ENCODE measurements around the gene AGAP1. TPM values are rescaled to one million over a fixed set of nuclear protein-coding genes. Genes with fewer than 3 reads are reported as not detected.

AGAP1 gene
- total and polyA plus RNA-seq, 2 donors from 2014 or later, result 8.1 to 44.5 TPM

GRCh38 chr2:235951493-235951892 is 457.6 kb downstream of the AGAP1 start:
- no peak for DNase-seq

DNA sequence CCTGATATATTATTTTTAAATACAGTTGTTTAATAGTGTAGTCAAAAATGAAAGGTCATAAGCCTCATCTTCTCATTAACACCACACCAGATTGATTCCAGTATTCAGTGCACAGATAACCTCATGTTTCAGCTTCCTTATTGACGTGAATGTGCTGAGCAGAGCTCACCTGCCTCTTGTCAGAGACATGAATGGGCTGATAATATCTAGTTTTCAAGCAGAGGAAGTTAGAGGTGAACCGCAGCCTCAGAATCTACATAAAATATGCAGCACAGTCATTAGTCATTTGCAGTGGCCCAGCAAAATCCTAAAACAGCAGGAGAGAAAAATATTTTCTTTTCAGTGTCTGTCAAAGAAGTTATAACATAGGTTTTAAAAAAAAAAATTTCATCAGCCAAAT is 458.1 kb downstream of the AGAP1 start:
- Histone ChIP-seq H3K4me3 (ENCODE audit: low read length in 3 of 3) (no peak overlapping the region), H3K9me3 (ENCODE audit: control insufficient read depth in 2 of 3, insufficient read depth in 1 of 3, low read length in 3 of 3) (no peaks in the 10 kb centered on the region), H3K27me3 (ENCODE audit: control insufficient read depth, insufficient read depth, low read length) (no peaks in the 10 kb centered on the region), H3K27ac (ENCODE audit: low read depth in 2 of 2, low read length in 2 of 2) (no peak overlapping the region), H3K36me3 (ENCODE audit: control insufficient read depth in 2 of 3, insufficient read depth in 3 of 3, low read length in 3 of 3) (no peaks in the 10 kb centered on the region), H3K4me1 (ENCODE audit: control insufficient read depth in 2 of 3, insufficient read depth in 2 of 3, low read depth in 1 of 3, low read length in 3 of 3) (peaks cover 0 to 5% (median 0%) of the 10 kb centered on the region in 3 donors), H3K9ac (ENCODE audit: low read length in 3 of 3) (no peak overlapping the region)
- FAIRE-seq, result no peak
- intact Hi-C loops (cut with DNase I), result no loop called here
- TF ChIP-seq CTCF (IDR thresholded peaks at IDR 0.05; ENCODE audit: borderline replicate concordance, extremely low read depth, insufficient read depth), result no peak
- DNase-seq, result no peak

More at GRCh38 chr2:235951493-235951892, 457.6 kb downstream of the AGAP1 start:
- Histone ChIP-seq H3K36me3 (ENCODE audit: control insufficient read depth in 2 of 3, insufficient read depth in 3 of 3, low read length in 3 of 3) (no peaks in the 10 kb centered on the region), H3K27me3 (ENCODE audit: control insufficient read depth, insufficient read depth, low read length) (no peaks in the 10 kb centered on the region), H3K4me3 (ENCODE audit: low read length in 3 of 3) (no peak overlapping the region), H3K4me1 (ENCODE audit: control insufficient read depth in 2 of 3, insufficient read depth in 2 of 3, low read depth in 1 of 3, low read length in 3 of 3) (peaks cover 0 to 5% (median 0%) of the 10 kb centered on the region in 3 donors), H3K9me3 (ENCODE audit: control insufficient read depth in 2 of 3, insufficient read depth in 1 of 3, low read length in 3 of 3) (no peaks in the 10 kb centered on the region), H3K27ac (ENCODE audit: low read depth in 2 of 2, low read length in 2 of 2) (no peak overlapping the region), H3K9ac (ENCODE audit: low read length in 3 of 3) (no peak overlapping the region)
- no peak for FAIRE-seq
- intact Hi-C loops (cut with DNase I), result no loop called here
- no peak for TF ChIP-seq CTCF (IDR thresholded peaks at IDR 0.05; ENCODE audit: borderline replicate concordance, extremely low read depth, insufficient read depth)

- DNase-seq, result no peak
- FAIRE-seq, result no peak
- TF ChIP-seq CTCF (IDR thresholded peaks at IDR 0.05; ENCODE audit: borderline replicate concordance, extremely low read depth, insufficient read depth), result no peak
- H3K4me3 ChIP-seq (ENCODE audit: low read length in 3 of 3), result no peak overlapping the region
- H3K9me3 ChIP-seq (ENCODE audit: control insufficient read depth in 2 of 3, insufficient read depth in 1 of 3, low read length in 3 of 3), result no peaks in the 10 kb centered on the region
- peaks cover 0 to 5% (median 0%) of the 10 kb centered on the region in 3 donors for H3K4me1 ChIP-seq (ENCODE audit: control insufficient read depth in 2 of 3, insufficient read depth in 2 of 3, low read depth in 1 of 3, low read length in 3 of 3)
- no peaks in the 10 kb centered on the region for H3K36me3 ChIP-seq (ENCODE audit: control insufficient read depth in 2 of 3, insufficient read depth in 3 of 3, low read length in 3 of 3)
- no peaks in the 10 kb centered on the region for H3K27me3 ChIP-seq (ENCODE audit: control insufficient read depth, insufficient read depth, low read length)
- H3K27ac ChIP-seq (ENCODE audit: low read depth in 2 of 2, low read length in 2 of 2), result no peak overlapping the region
- intact Hi-C loops (cut with DNase I), result no loop called here
- no peak overlapping the region for H3K9ac ChIP-seq (ENCODE audit: low read length in 3 of 3)
Observed at GRCh38 chr2:235952714-235953113, 458.9 kb downstream of the AGAP1 start.

DNA sequence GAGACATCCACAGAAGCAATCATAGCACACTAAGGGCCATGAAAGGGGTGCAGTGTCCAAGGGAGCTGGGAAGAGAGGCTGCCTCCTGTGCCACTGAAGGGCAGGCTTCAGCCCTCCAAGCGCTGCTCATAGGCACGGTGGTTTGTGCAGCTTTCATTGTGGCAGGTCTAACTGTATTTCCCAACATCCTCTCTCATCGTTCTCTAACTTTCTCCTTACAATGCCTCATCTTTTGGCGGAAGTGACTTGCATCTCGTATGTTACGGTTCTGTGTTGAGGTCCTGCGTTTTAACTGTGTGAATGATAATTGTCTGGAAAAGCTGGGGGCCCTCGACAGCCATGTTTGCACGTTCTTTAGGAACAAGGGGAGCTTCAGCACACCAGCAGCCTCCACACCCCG is 460.4 kb downstream of the AGAP1 start:
- H3K36me3 ChIP-seq (ENCODE audit: control insufficient read depth in 2 of 3, insufficient read depth in 3 of 3, low read length in 3 of 3), result no peaks in the 10 kb centered on the region
- FAIRE-seq (no peak), DNase-seq (no peak)
- H3K9me3 ChIP-seq (ENCODE audit: control insufficient read depth in 2 of 3, insufficient read depth in 1 of 3, low read length in 3 of 3), result no peaks in the 10 kb centered on the region
- H3K4me3 ChIP-seq (ENCODE audit: low read length in 3 of 3), result no peak overlapping the region
- H3K9ac ChIP-seq (ENCODE audit: low read length in 3 of 3), result no peak overlapping the region
- no peak for TF ChIP-seq CTCF (IDR thresholded peaks at IDR 0.05; ENCODE audit: borderline replicate concordance, extremely low read depth, insufficient read depth)
- peaks cover 0 to 5% (median 0%) of the 10 kb centered on the region in 3 donors for H3K4me1 ChIP-seq (ENCODE audit: control insufficient read depth in 2 of 3, insufficient read depth in 2 of 3, low read depth in 1 of 3, low read length in 3 of 3)
- intact Hi-C loops (cut with DNase I), result no loop called here
- no peaks in the 10 kb centered on the region for H3K27me3 ChIP-seq (ENCODE audit: control insufficient read depth, insufficient read depth, low read length)
- H3K27ac ChIP-seq (ENCODE audit: low read depth in 2 of 2, low read length in 2 of 2), result no peak overlapping the region

All from kidney (tissue), 14 donors.